MM.1S (cell line): Measurements from ENCODE around the gene ZBTB17.
A peak's percentile ranks its signal among the peaks of the same experiment; 100 is the strongest.

Source experiments
- DNase-seq: peaks from one replicate; pipeline ENCODE4 v3.0.0-alpha.2; 2015
- H2AFZ ChIP-seq: fragments of 300-600 bp; sonication (generic); 2 replicates; pipeline ENCODE4 v1.6.0; 2016; ENCODE audit warnings: antibody characterized with exemption, low read length
- H3F3A ChIP-seq: fragments of 300-600 bp; sonication (generic); 2 replicates; pipeline ENCODE4 v1.6.1; 2016; ENCODE audit warnings: mild to moderate bottlenecking, antibody characterized with exemption, low read length, moderate library complexity, mixed read lengths; ENCODE audit not compliant: insufficient read depth
- H3K27ac ChIP-seq: fragments of 300-600 bp; sonication (generic); 2 replicates; pipeline ENCODE4 v1.5.1; 2016; ENCODE audit warnings: mild to moderate bottlenecking, low read length
- H3K27me3 ChIP-seq: fragments of 300-600 bp; sonication (generic); replicated peaks from 2 replicates; pipeline ENCODE4 v1.6.0; 2016; ENCODE audit warnings: low read length; ENCODE audit not compliant: insufficient read depth
- H3K36me3 ChIP-seq: fragments of 300-600 bp; sonication (generic); replicated peaks from 2 replicates; pipeline ENCODE4 v1.6.1; 2016; ENCODE audit warnings: mild to moderate bottlenecking, low read length, mixed read lengths; ENCODE audit not compliant: insufficient read depth
- H3K4me1 ChIP-seq: fragments of 300-600 bp; sonication (generic); 2 replicates; pipeline ENCODE4 v1.6.1; 2016; ENCODE audit warnings: low read length, mixed read lengths
- H3K4me2 ChIP-seq: fragments of 300-600 bp; sonication (generic); 2 replicates; pipeline ENCODE4 v1.6.0; 2016; ENCODE audit warnings: low read depth, low read length
- H3K4me3 ChIP-seq: fragments of 300-600 bp; sonication (generic); 2 replicates; pipeline ENCODE4 v1.5.1; 2016; ENCODE audit warnings: low read length, mixed read lengths
- H3K79me2 ChIP-seq: fragments of 300-600 bp; sonication (generic); 2 replicates; pipeline ENCODE4 v1.6.1; 2016; ENCODE audit warnings: mixed run types, low read length, mixed read lengths
- H3K9ac ChIP-seq: fragments of 300-600 bp; sonication (generic); 2 replicates; pipeline ENCODE4 v1.6.1; 2016; ENCODE audit warnings: low read length, mixed read lengths
- H3K9me2 ChIP-seq: fragments of 300-600 bp; sonication (generic); replicated peaks from 2 replicates; pipeline ENCODE4 v1.6.1; 2016; ENCODE audit warnings: mild to moderate bottlenecking, low read length, mixed read lengths; ENCODE audit not compliant: insufficient read depth
- H3K9me3 ChIP-seq: fragments of 300-600 bp; sonication (generic); replicated peaks from 2 replicates; pipeline ENCODE4 v1.6.1; 2016; ENCODE audit warnings: mild to moderate bottlenecking, low read length, mixed read lengths; ENCODE audit not compliant: insufficient read depth
- H4K20me1 ChIP-seq: fragments of 300-600 bp; sonication (generic); 2 replicates; pipeline ENCODE4 v1.6.1; 2016; ENCODE audit warnings: mild to moderate bottlenecking, low read length, moderate library complexity, mixed read lengths; ENCODE audit not compliant: insufficient read depth
- EZH2 ChIP-seq: fragments of 300-600 bp; sonication (generic); optimal IDR thresholded peaks from 2 replicates; pipeline ENCODE3; 2017; ENCODE audit warnings: low read depth, mild to moderate bottlenecking, antibody characterized with exemption, low read length, mixed read lengths
- EZH2phosphoT487 ChIP-seq: fragments of 300-600 bp; sonication (generic); IDR thresholded peaks from 2 replicates; pipeline ENCODE4 v1.6.1; 2018; ENCODE audit warnings: antibody characterized with exemption, low read length
- TF ChIP-seq, protein P1 (sequence below): fragments of 300-600 bp; sonication (generic); IDR thresholded peaks from 2 replicates; pipeline ENCODE4 v1.5.1; 2016; ENCODE audit warnings: antibody characterized with exemption, low read length, mixed read lengths

ZBTB17 gene

DNA sequence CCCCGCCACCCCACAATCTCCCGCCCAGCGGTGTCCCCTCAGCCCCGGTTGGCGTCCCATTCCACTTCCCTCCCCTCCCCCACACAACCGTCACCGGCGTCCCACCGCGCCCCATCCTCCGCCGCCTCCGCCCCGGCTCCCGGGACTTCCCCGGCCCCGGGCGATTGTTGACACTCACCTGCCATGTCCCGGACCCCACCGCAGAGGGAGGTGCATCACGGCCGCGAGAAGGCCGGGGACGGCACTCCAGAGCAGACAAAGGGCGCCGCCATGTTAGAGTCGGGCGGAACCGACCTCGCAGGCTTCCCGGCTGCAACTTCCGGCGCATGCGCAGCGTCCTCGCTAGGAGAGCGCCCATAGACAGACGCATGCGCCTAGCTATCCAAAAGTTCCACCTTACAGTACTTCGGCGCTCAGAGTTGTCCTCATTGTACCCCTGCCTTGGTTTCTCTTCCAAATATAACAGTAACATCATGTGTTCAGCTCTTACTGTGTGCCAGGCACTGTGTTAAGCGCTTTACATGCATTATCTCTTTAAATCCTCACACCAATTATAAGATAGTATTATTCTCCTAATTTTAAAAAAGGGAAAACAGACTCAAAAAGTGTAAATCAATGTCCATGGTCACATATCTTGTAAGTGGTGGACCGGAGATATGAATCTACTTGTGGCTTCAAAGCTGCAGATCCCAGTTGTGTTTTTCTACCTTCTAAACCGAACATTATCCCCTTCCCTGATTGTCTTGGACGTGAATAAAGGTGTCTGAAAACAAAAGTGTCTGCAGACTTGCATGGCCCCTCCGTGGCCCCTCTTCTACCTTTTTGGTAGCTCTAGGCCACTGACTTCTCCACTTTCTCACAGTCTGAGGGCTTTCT is at the start of gene ZBTB17:
Gene ZBTB17, minus strand, starts transcription at position 297 of the 876 bp plus-strand sequence. CDS start 27,606 bp downstream, outside the sequence.
- Histone ChIP-seq H3K79me2 (peaks cover 34% of the 10 kb centered on the region), H2AFZ (peak within 1 kb of the TSS; percentile 52), H3K4me3 (peak within 1 kb of the TSS; percentile 84), H3K27ac (no peak within 1 kb of the TSS; the same call in 1 of the 2 replicates), H3K4me1 (0 out of 2 replicates have a peak, but pooled peaks cover 9% of the 10 kb centered on the region), H3K9me2 (no peaks in the 10 kb centered on the region), H3K27me3 (no peaks in the 10 kb centered on the region; the same call in 1 of the 2 replicates), H3F3A (0 out of 2 replicates have a peak, but pooled peaks cover 2% of the 10 kb centered on the region), H4K20me1 (no peaks in the 10 kb centered on the region), H3K9ac (peak within 1 kb of the TSS; percentile 56), H3K9me3 (no peaks in the 10 kb centered on the region), H3K4me2 (peak within 1 kb of the TSS; percentile 85), H3K36me3 (no peaks in the 10 kb centered on the region)
- DNase-seq, result peak; percentile 96
- TF ChIP-seq EZH2phosphoT487, result no peak
- no peak for TF ChIP-seq EZH2
- TF ChIP-seq, protein P1, sequence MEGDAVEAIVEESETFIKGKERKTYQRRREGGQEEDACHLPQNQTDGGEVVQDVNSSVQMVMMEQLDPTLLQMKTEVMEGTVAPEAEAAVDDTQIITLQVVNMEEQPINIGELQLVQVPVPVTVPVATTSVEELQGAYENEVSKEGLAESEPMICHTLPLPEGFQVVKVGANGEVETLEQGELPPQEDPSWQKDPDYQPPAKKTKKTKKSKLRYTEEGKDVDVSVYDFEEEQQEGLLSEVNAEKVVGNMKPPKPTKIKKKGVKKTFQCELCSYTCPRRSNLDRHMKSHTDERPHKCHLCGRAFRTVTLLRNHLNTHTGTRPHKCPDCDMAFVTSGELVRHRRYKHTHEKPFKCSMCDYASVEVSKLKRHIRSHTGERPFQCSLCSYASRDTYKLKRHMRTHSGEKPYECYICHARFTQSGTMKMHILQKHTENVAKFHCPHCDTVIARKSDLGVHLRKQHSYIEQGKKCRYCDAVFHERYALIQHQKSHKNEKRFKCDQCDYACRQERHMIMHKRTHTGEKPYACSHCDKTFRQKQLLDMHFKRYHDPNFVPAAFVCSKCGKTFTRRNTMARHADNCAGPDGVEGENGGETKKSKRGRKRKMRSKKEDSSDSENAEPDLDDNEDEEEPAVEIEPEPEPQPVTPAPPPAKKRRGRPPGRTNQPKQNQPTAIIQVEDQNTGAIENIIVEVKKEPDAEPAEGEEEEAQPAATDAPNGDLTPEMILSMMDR, result no peak

DNA sequence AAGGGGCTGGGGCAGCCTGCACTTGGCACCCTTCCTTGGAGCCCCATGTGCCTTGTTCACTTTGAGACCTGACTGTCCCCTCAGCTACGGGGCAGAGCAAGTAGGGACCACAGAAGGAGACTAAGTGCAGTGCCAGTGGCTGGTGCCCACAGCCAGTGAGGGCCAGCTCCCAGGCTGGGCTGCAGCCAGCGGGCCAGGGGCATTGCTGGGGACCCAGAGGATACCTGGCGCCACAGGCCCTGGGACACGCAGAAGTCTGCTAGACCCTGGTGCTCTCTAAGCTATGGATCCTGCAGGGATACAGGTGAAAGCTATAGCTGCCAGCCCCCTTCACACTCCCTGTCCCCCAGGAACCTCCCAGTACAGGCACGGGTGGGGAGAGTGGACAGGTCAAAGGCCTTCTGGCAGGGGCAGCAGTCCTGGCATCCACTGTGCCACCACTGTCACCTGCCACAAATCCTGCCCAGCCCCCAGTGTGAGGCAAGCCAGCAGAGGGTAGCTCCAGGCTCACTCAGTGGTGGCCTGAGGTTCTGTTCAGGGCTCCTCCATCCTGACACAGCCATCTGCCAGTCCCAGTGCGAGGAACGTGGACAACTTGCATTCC is 47.3 kb upstream of the ZBTB17 start:
- no peak for DNase-seq
- H3K4me1 ChIP-seq, result no peaks in the 10 kb centered on the region
- no peak overlapping the region for H3K27ac ChIP-seq

DNA sequence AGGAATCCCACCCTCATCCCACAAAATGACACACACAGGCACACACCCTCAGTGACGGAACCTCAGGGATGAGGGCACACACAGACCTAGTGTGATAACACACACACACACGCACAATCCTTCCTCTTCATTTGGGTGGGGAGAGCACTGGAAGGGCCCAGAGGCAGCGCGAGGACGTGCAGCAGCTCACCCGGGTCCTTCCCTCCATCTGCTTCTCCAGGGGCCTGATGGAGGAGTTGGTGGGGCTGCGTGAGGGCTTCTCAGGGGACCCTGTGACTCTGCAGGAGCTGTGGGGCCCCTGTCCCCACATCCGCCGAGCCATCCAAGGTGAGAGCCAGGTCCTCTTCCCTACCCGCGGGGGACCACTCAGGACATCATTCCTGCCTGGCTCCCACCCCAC is 46.5 kb upstream of the ZBTB17 start:
- Histone ChIP-seq H3K4me3 (no peak overlapping the region), H3K4me2 (no peak overlapping the region), H2AFZ (no peak overlapping the region), H3K36me3 (no peaks in the 10 kb centered on the region), H3F3A (no peaks in the 10 kb centered on the region), H3K4me1 (no peaks in the 10 kb centered on the region), H3K9ac (no peak overlapping the region), H3K9me2 (no peaks in the 10 kb centered on the region), H4K20me1 (no peaks in the 10 kb centered on the region), H3K27me3 (peaks cover 81% of the 10 kb centered on the region), H3K79me2 (no peaks in the 10 kb centered on the region), H3K27ac (no peak overlapping the region), H3K9me3 (no peaks in the 10 kb centered on the region)
- TF ChIP-seq EZH2, result no peak
- TF ChIP-seq, protein P1, result no peak
- no peak for TF ChIP-seq EZH2phosphoT487
- no peak for DNase-seq

More for the DNA sequence above, 47.3 kb upstream of the ZBTB17 start:
- no peak overlapping the region for H2AFZ ChIP-seq
- H3K9ac ChIP-seq, result no peak overlapping the region
- H3K9me2 ChIP-seq, result no peaks in the 10 kb centered on the region
- no peaks in the 10 kb centered on the region for H3K36me3 ChIP-seq
- H4K20me1 ChIP-seq, result no peaks in the 10 kb centered on the region
- H3K4me3 ChIP-seq, result no peak overlapping the region
- no peaks in the 10 kb centered on the region for H3K9me3 ChIP-seq
- peaks cover 80% of the 10 kb centered on the region for H3K27me3 ChIP-seq
- TF ChIP-seq EZH2phosphoT487, result no peak
- TF ChIP-seq EZH2, result no peak
- TF ChIP-seq, protein P1, result no peak
- no peaks in the 10 kb centered on the region for H3K79me2 ChIP-seq
- no peaks in the 10 kb centered on the region for H3F3A ChIP-seq
- no peak overlapping the region for H3K4me2 ChIP-seq
